ENCODE results near the gene BAIAP2L1. TPM values are rescaled to one million over a fixed set of nuclear protein-coding genes. Genes with fewer than 3 reads are reported as not detected.

The BAIAP2L1 gene
- total RNA-seq, 1 experiment from 2014 or later, result 120 TPM

DNA sequence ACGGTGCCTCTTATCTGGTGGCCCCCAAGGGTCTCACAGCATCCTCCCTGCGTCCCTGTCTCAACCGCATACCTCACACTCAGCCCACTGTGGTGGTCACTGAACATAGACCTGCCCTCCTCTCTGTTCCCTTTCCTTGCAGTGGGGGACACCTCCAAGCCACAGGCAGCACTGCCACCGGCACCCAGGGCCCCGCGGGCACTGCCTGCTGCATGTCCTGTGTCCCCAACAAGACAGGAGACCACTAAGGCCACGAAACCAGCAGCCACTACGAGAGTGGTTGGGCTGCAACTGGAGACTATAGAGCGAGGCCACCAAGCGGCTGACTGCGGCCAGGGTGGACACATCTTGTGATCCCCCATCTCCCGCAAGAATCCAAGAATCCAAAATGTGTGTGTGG, 104.1 kb downstream of the BAIAP2L1 start:
- no TSS peak for BruUV-seq (replicated peaks)
- H3K27ac ChIP-seq (ENCODE audit: low read length), result peak overlapping the region; percentile 30; the same call in 1 of the 2 replicates
- TF ChIP-seq SIN3A (IDR thresholded peaks at IDR 0.05; ENCODE audit: borderline replicate concordance, insufficient read depth, low read depth, low read length) (no peak), TCF7L2 (IDR thresholded peaks at IDR 0.05; ENCODE audit: low read depth, low read length) (no peak)
- TF ChIP-seq, protein P1, sequence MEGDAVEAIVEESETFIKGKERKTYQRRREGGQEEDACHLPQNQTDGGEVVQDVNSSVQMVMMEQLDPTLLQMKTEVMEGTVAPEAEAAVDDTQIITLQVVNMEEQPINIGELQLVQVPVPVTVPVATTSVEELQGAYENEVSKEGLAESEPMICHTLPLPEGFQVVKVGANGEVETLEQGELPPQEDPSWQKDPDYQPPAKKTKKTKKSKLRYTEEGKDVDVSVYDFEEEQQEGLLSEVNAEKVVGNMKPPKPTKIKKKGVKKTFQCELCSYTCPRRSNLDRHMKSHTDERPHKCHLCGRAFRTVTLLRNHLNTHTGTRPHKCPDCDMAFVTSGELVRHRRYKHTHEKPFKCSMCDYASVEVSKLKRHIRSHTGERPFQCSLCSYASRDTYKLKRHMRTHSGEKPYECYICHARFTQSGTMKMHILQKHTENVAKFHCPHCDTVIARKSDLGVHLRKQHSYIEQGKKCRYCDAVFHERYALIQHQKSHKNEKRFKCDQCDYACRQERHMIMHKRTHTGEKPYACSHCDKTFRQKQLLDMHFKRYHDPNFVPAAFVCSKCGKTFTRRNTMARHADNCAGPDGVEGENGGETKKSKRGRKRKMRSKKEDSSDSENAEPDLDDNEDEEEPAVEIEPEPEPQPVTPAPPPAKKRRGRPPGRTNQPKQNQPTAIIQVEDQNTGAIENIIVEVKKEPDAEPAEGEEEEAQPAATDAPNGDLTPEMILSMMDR (IDR thresholded peaks at IDR 0.05), result no peak
- H3K9me3 ChIP-seq (ENCODE audit: control insufficient read depth, insufficient read depth, low read depth, low read length), result no peaks in the 10 kb centered on the region
- in situ Hi-C loops (cut with HindIII; ENCODE audit: low pct_unique_long_range_greater_than_20kb, low sequenced_read_pairs), result loop anchor here (25.0 kb wide), 1 partner anchor 90 kb away; no protein-coding TSS in a partner anchor
- CTCF ChIA-PET, result no interaction called here
- POLR2A ChIA-PET, result no interaction called here
- ATAC-seq (no peak), DNase-seq (ENCODE audit: low read depth, low spot score) (no peak)
- intact Hi-C loops (cut with micrococcal nuclease; ENCODE audit: unreplicated experiment), result loop anchor here (5.0 kb wide), 2 partner anchors 105 to 545 kb away; partner anchors contain the start of gene BAIAP2L1
- no peaks in the 10 kb centered on the region for H3K27me3 ChIP-seq (ENCODE audit: control insufficient read depth, insufficient read depth, low read length)
- peaks cover 8% of the 10 kb centered on the region; the same call in 1 of the 2 replicates for H3K36me3 ChIP-seq (ENCODE audit: control insufficient read depth, insufficient read depth, low read length)
- no peak overlapping the region for H3K4me3 ChIP-seq (ENCODE audit: low read depth in 2 of 2, low read length in 2 of 2)
- peaks cover 36% of the 10 kb centered on the region for H3K4me1 ChIP-seq (ENCODE audit: control insufficient read depth, insufficient read depth, low read length)

- Histone ChIP-seq H3K36me3 (ENCODE audit: control insufficient read depth, insufficient read depth, low read length) (peaks cover 6% of the 10 kb centered on the region; the same call in 1 of the 2 replicates), H3K27me3 (ENCODE audit: control insufficient read depth, insufficient read depth, low read length) (no peaks in the 10 kb centered on the region), H3K4me3 (ENCODE audit: low read depth in 2 of 2, low read length in 2 of 2) (no peak overlapping the region), H3K9me3 (ENCODE audit: control insufficient read depth, insufficient read depth, low read depth, low read length) (no peaks in the 10 kb centered on the region), H3K27ac (ENCODE audit: low read length) (peak overlapping the region; percentile 52), H3K4me1 (ENCODE audit: control insufficient read depth, insufficient read depth, low read length) (peaks cover 45% of the 10 kb centered on the region)
- ChIA-PET CTCF (interaction anchor here (0.5 kb wide), 1 partner anchor 105 kb away, joined by 9 read pairs; the partner anchor contains the start of gene BAIAP2L1), POLR2A (no interaction called here)
- ATAC-seq (peak; percentile 24), DNase-seq (ENCODE audit: low read depth, low spot score) (no peak)
- in situ Hi-C loops (cut with HindIII; ENCODE audit: low pct_unique_long_range_greater_than_20kb, low sequenced_read_pairs) (loop anchor here (25.0 kb wide), 1 partner anchor 92 kb away; no protein-coding TSS in a partner anchor), intact Hi-C loops (cut with micrococcal nuclease; ENCODE audit: unreplicated experiment) (loop anchor here (5.0 kb wide), 2 partner anchors 107 to 547 kb away; partner anchors contain the start of gene BAIAP2L1)
- no TSS peak for BruUV-seq (replicated peaks)
- no peak for TF ChIP-seq REST (IDR thresholded peaks at IDR 0.05; ENCODE audit: insufficient read depth in 1 of 2, low read depth in 2 of 2, low read length in 1 of 2)
- TF ChIP-seq SIN3A (IDR thresholded peaks at IDR 0.05; ENCODE audit: borderline replicate concordance, insufficient read depth, low read depth, low read length), result no peak
- TF ChIP-seq POLR2AphosphoS5 (IDR thresholded peaks at IDR 0.05; ENCODE audit: low read depth, low read length), result no peak
- TF ChIP-seq, protein P1 (IDR thresholded peaks at IDR 0.05), result no peak
Measured at GRCh38 chr7:98295467-98296192, 105.3 kb downstream of the BAIAP2L1 start.

Data from Panc1 (cell line).